Spinal cord (tissue), 10 donors: ENCODE measurements around the gene UBASH3A. TPM values are rescaled to one million over a fixed set of nuclear protein-coding genes. Genes with fewer than 3 reads are reported as not detected.
A peak's percentile ranks its signal among the peaks of the same experiment; 100 is the strongest.

Source experiments
- DNase-seq, 6 donors: peaks; one replicate each; pipeline versions ENCODE4 v3.0.0 to v3.0.0-alpha.2; 2013 to 2015; ENCODE audit warnings: low spot score in 6 of 6, low read depth in 4 of 6
- H3K27ac ChIP-seq: one replicate; pipeline ENCODE4 v1.5.1; 2013; ENCODE audit warnings: low read depth, low read length, control low read depth
- H3K27me3 ChIP-seq: one replicate; pipeline ENCODE4 v1.6.1; 2013; ENCODE audit warnings: low read length; ENCODE audit not compliant: control insufficient read depth, insufficient read depth
- H3K36me3 ChIP-seq: one replicate; pipeline ENCODE4 v1.6.1; 2013; ENCODE audit warnings: low read length; ENCODE audit not compliant: control insufficient read depth, insufficient read depth
- H3K4me1 ChIP-seq: one replicate; pipeline ENCODE4 v1.6.1; 2013; ENCODE audit warnings: low read length; ENCODE audit not compliant: control insufficient read depth, insufficient read depth
- H3K4me3 ChIP-seq: one replicate; pipeline ENCODE4 v1.5.1; 2013; ENCODE audit warnings: low read depth, low read length, control low read depth
- H3K9me3 ChIP-seq: one replicate; pipeline ENCODE4 v1.6.1; 2013; ENCODE audit warnings: low read length; ENCODE audit not compliant: control insufficient read depth, insufficient read depth
- WGBS: methylation state at CpG from one replicate; pipeline ENCODE4 v1.1.5; 2013; ENCODE audit warnings: missing lambda C conversion rate; ENCODE audit not compliant: insufficient coverage; 5-methylcytosine and 5-hydroxymethylcytosine counted together
- polyA plus RNA-seq, 2 donors: library from polyadenylated mRNA; unstranded; fragments of 120-200 nt; gene quantifications; one replicate each; pipeline ENCODE4 v1.2.1, GENCODE V29; 2013; ENCODE audit not compliant: insufficient read length in 2 of 2
- total RNA-seq, 2 donors: library from RNA; depleted of rRNA in 1 of 2; stranded (reverse); fragments of 120-200 nt in 1 of 2; fragments of >200 nt in 1 of 2; gene quantifications; one replicate each; pipeline versions ENCODE4 v1.2.3 to v1.2.4, GENCODE V29; 2013 to 2014
- donor health status: healthy.

UBASH3A gene
- total and polyA plus RNA-seq, 4 donors: 0.06 TPM; not detected in 3

- no peak overlapping the region for H3K27ac ChIP-seq
- H3K4me3 ChIP-seq: no peak overlapping the region
- WGBS: 83% methylated on average over 13 of the region's 17 CpGs
- no peak for DNase-seq
- peaks cover 2% of the 10 kb centered on the region for H3K27me3 ChIP-seq
- no peaks in the 10 kb centered on the region for H3K36me3 ChIP-seq
- no peaks in the 10 kb centered on the region for H3K9me3 ChIP-seq
- H3K4me1 ChIP-seq: peaks cover 6% of the 10 kb centered on the region
These were observed 24.1 kb upstream of the UBASH3A start for GRCh38 chr21:42379426-42380215.

DNA sequence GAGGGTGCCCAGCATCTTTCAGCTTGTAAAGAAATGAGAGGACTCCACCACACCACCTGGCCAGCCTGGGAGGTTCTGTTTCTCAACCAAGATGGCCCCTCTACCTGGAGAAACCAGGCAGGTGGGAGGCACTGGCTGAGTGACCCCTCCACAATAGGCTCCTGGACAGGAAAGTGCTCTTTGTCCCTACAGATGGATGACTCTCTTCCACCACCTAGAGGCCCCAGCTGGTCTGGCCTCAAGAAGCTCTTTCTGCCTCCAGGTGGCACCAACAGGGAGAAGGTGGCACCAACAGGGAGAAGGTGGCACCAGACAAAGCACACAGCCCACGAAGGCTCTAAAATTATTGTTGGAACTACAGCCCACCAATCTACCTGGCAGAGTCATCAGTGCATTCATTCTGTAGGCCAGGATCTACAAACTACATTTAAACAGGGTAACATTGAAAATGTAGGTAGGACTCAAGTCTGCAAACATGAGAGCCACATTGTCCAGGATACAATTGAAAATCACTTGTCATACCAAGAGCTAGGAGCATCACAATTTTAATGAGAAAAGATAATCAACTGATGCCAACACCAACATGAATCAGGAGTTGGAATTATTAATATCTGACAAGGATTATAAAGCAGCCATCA, 22.2 kb upstream of the UBASH3A start:
- no peaks in the 10 kb centered on the region for H3K9me3 ChIP-seq
- no peak overlapping the region for H3K4me3 ChIP-seq
- no peak for DNase-seq
- WGBS: 100% methylated on average over 1 of the region's 1 CpG
- no peak overlapping the region for H3K27ac ChIP-seq
- H3K27me3 ChIP-seq: no peaks in the 10 kb centered on the region
- no peaks in the 10 kb centered on the region for H3K36me3 ChIP-seq
- H3K4me1 ChIP-seq: no peaks in the 10 kb centered on the region

DNA sequence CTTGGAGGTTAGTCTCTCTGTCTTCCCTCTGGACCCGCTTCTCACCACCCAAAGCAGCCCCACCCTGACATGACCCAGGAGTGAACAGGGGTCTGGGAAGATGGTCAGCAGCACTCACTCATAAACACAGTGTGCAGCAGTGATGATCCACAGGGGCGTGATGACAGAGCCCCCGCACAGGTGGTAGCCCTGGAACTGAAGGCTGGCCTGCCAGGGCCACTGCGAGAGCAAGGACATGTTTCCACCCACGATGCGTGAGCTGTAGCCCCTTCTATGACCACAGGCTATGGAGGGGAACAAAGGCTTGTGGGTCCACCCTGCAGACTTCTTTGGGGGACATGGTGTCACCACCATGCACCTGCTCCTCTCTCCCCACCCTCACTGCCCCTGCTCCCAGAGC, 20.8 kb upstream of the UBASH3A start:
- Histone ChIP-seq H3K4me1 (no peaks in the 10 kb centered on the region), H3K27me3 (no peaks in the 10 kb centered on the region), H3K4me3 (no peak overlapping the region), H3K36me3 (no peaks in the 10 kb centered on the region), H3K27ac (no peak overlapping the region), H3K9me3 (no peaks in the 10 kb centered on the region)
- WGBS: 91% methylated on average over 5 of the region's 6 CpGs
- DNase-seq: no peak

GRCh38 chr21:42383331-42383730, 20.4 kb upstream of the UBASH3A start:
- no peak for DNase-seq
- Histone ChIP-seq H3K4me3 (no peak overlapping the region), H3K36me3 (no peaks in the 10 kb centered on the region), H3K27me3 (no peaks in the 10 kb centered on the region), H3K4me1 (no peaks in the 10 kb centered on the region), H3K27ac (no peak overlapping the region), H3K9me3 (no peaks in the 10 kb centered on the region)
- WGBS: 100% methylated on average over 1 of the region's 6 CpGs

DNA sequence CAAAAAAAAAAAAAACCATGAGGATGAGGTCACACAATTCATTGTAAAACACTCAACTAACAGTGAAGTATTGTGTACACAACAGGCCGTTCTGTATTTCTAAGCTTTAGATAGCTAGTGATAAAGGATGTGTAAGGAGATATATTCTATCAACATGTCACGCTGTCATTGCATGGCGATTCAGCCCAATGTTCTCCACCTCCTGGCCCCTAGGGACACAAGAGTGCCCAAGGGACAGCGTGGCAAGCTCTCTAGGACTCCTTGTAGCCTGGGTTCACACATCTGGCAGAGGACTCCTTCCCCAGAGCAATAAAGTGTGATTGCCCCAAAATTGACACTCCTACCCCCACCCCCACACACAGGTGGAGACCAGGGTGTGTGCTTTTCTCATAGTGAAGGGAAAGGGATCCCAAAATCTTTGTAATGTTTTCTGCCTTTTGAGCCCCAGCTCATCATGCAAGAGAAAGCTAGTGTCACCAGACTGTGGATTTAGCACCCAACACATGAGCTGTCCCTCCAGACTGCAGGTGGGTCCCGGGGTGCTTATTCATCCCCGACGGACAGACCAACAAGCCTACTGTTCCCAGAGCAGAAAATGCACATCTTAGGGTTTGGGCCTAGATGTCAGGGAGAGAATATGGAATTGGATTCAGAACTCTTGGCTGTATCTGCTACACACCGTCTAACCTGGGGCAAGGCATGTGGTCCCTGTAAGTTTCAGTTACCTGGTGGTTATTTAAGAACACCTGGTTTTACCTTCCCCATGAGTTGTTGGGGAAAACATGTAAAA, 19.4 kb upstream of the UBASH3A start:
- no peaks in the 10 kb centered on the region for H3K36me3 ChIP-seq
- no peak for DNase-seq
- no peak overlapping the region for H3K4me3 ChIP-seq
- H3K9me3 ChIP-seq: no peaks in the 10 kb centered on the region
- no peaks in the 10 kb centered on the region for H3K27me3 ChIP-seq
- no peak overlapping the region for H3K27ac ChIP-seq
- 76% methylated on average over 6 of the region's 8 CpGs for WGBS
- H3K4me1 ChIP-seq: peaks cover 5% of the 10 kb centered on the region

DNA sequence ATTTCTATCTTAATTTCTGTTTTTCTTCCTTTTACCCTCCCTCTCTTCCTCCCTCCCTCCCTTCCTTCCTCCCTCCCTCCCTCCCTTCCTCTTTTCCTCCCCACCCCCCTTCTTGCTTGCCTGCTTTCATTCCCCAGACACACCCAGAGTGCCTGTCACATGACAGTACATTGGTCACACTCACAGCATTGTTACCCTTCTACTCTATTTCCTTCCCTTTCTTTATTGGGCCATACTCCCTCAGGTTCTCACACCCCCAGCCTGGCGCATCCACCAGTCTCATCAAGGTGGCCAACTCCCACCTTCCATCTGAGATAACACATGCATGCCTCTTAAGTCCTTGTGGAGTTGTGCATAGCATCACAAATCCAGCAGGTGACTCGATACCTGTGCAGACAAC, 18.7 kb upstream of the UBASH3A start:
- H3K36me3 ChIP-seq: no peaks in the 10 kb centered on the region
- H3K9me3 ChIP-seq: no peaks in the 10 kb centered on the region
- WGBS: 67% methylated on average over 1 of the region's 2 CpGs

GRCh38 chr21:42385619-42386018, 18.1 kb upstream of the UBASH3A start:
- no peak overlapping the region for H3K4me3 ChIP-seq
- no peak overlapping the region for H3K27ac ChIP-seq
- H3K9me3 ChIP-seq: no peaks in the 10 kb centered on the region
- DNase-seq: no peak
- peaks cover 9% of the 10 kb centered on the region for H3K4me1 ChIP-seq
- WGBS: 90% methylated on average over 5 of the region's 5 CpGs
- no peaks in the 10 kb centered on the region for H3K36me3 ChIP-seq
- H3K27me3 ChIP-seq: no peaks in the 10 kb centered on the region

More for the DNA sequence above, 18.7 kb upstream of the UBASH3A start:
- Histone ChIP-seq H3K27me3 (no peaks in the 10 kb centered on the region), H3K4me3 (no peak overlapping the region), H3K4me1 (peaks cover 9% of the 10 kb centered on the region), H3K27ac (no peak overlapping the region)
- DNase-seq: no peak

DNA sequence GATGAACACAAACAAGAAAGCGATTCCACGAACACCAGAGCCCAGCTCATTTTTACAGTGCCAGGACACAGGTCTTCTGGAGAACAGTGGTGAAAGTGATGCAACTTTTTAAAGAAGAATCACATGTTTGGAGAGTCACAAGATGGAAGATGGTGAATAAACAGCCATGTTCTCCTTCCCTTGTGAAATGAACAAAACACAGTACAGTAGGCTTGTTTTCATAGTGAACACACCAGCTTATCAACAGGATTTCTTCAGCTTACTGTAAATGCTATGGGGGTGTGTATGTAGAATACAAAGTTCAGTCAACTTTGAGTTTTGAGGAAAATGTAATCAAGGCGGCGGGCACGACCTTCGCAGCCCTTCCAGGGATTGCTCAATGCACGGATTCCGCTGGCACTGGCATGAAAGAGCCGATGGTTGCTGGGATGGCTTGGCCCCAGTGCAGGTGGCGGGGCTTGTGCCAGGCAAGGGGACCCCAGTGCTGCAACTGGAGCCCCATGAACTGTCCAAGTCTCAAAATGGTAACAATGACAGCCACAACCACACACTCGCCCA, 17.6 kb upstream of the UBASH3A start:
- Histone ChIP-seq H3K4me3 (no peak overlapping the region), H3K27ac (no peak overlapping the region)
- no peak for DNase-seq

GRCh38 chr21:42387164-42387563, 16.5 kb upstream of the UBASH3A start:
- Histone ChIP-seq H3K27me3 (no peaks in the 10 kb centered on the region), H3K4me3 (no peak overlapping the region), H3K36me3 (no peaks in the 10 kb centered on the region), H3K9me3 (no peaks in the 10 kb centered on the region), H3K27ac (no peak overlapping the region), H3K4me1 (peaks cover 9% of the 10 kb centered on the region)
- no CpG with 5 or more reads among the region's 3 CpGs for WGBS
- peak in 1 of 6 donors; percentile 9 for DNase-seq

More for the DNA sequence above, 17.6 kb upstream of the UBASH3A start:
- Histone ChIP-seq H3K36me3 (no peaks in the 10 kb centered on the region), H3K27me3 (no peaks in the 10 kb centered on the region), H3K4me1 (peaks cover 9% of the 10 kb centered on the region), H3K9me3 (no peaks in the 10 kb centered on the region)
- WGBS: 95% methylated on average over 10 of the region's 11 CpGs
